HCT116 (cell line): ENCODE measurements around the gene MSTO1. TPM values are rescaled to one million over a fixed set of nuclear protein-coding genes. Genes with fewer than 3 reads are reported as not detected.
"Not testable (repeated sequence)": the region's sequence is repeated elsewhere in the genome, so short reads cannot be mapped to it uniquely, and the experiment has no call there.

Experiments used
- ATAC-seq: fragments of 200-7000 bp; cut with Tn5 transposase; 2 replicates; pipeline ENCODE4 v1.9.1; 2020; ENCODE audit warnings: mild to moderate bottlenecking, moderate library complexity
- BruUV-seq: library from RNA; stranded (reverse); fragments of 400-500 nt; replicated peaks from 2 replicates; lab custom pipeline; 2021; lab: Mats Ljungman, UMichigan
- CTCF ChIA-PET: fragments of 300-600 bp; sonication (Branson Sonifier 250); formaldehyde crosslinking; loops from one replicate; lab custom pipeline; 2021; ENCODE audit warnings: antibody characterized with exemption; lab: Charles Lee
- POLR2A ChIA-PET: fragments of 300-600, 350-600 bp; sonication (Branson Sonifier 250); formaldehyde crosslinking; loops from one replicate; lab custom pipeline; 2021; ENCODE audit warnings: antibody characterized with exemption; lab: Charles Lee
- RAD21 ChIA-PET, 2 experiments: fragments of 300-600 bp; sonication (Branson Sonifier 250); formaldehyde crosslinking; loops; one replicate each; lab custom pipeline; 2023; ENCODE audit warnings: low total read pairs in 2 of 2; ENCODE audit not compliant: uncharacterized antibody in 2 of 2, unreplicated experiment in 2 of 2, low non-redundant PET in 1 of 2; lab: Charles Lee
- DNase-seq: peaks from one replicate; pipeline ENCODE4 v3.0.0-alpha.2; 2010; ENCODE audit warnings: low read depth, low spot score
- H2AFZ ChIP-seq: fragments of 200-600 bp; shearing (Covaris generic), sonication (generic); 2 replicates; pipeline ENCODE4 v1.6.1; 2017; ENCODE audit warnings: low read depth, mixed run types, mixed read lengths, antibody characterized with exemption, low read length; ENCODE audit not compliant: poor library complexity, severe bottlenecking
- H3K27ac ChIP-seq: 2 replicates; pipeline ENCODE4 v1.5.1; 2012; ENCODE audit warnings: low read depth, low read length
- H3K27me3 ChIP-seq: fragments of 200-600 bp; sonication (generic); 2 replicates; pipeline ENCODE4 v1.6.1; 2016; ENCODE audit warnings: mixed run types, low read length, mixed read lengths; ENCODE audit not compliant: insufficient read depth
- H3K36me3 ChIP-seq, 2 experiments: fragments of 200-500 bp in 1 of 2; fragments of 200-600 bp in 1 of 2; sonication (Bioruptor generic) in 1 of 2; sonication (generic) in 1 of 2; 2 replicates each; pipeline versions ENCODE4 v1.5.1 to v1.6.1; 2014 to 2016; ENCODE audit warnings: low read length in 2 of 2, inconsistent platforms in 1 of 2, mixed read lengths in 1 of 2, mixed run types in 1 of 2; ENCODE audit not compliant: insufficient read depth in 2 of 2, control insufficient read depth in 1 of 2
- H3K4me1 ChIP-seq, 2 experiments: fragments of 200-600 bp in 1 of 2; sonication (generic) in 1 of 2; 2 replicates each; pipeline versions ENCODE4 v1.5.1 to v1.6.1; 2012 to 2017; ENCODE audit warnings: low read length in 2 of 2, inconsistent platforms in 1 of 2, mild to moderate bottlenecking in 1 of 2, mixed read lengths in 1 of 2, mixed run types in 1 of 2, moderate library complexity in 1 of 2; ENCODE audit not compliant: insufficient read depth in 2 of 2, control insufficient read depth in 1 of 2
- H3K4me2 ChIP-seq: fragments of 200-600 bp; sonication (generic); 2 replicates; pipeline ENCODE4 v1.6.1; 2017; ENCODE audit warnings: mixed run types, low read length, mixed read lengths
- H3K4me3 ChIP-seq, 2 experiments: fragments of 200-600 bp in 1 of 2; sonication (generic) in 1 of 2; replicated peaks in 1 of 2; 2 replicates each; pipeline ENCODE4 v1.5.1; 2011 to 2016; ENCODE audit warnings: low read length in 2 of 2, control low read depth in 1 of 2, low read depth in 1 of 2, mild to moderate bottlenecking in 1 of 2, mixed read lengths in 1 of 2, mixed run types in 1 of 2
- H3K79me2 ChIP-seq: fragments of 200-600 bp; sonication (generic); 2 replicates; pipeline ENCODE4 v1.6.1; 2017; ENCODE audit warnings: mild to moderate bottlenecking, mixed run types, low read length, moderate library complexity, mixed read lengths; ENCODE audit not compliant: insufficient read depth
- H3K9ac ChIP-seq: fragments of 200-600 bp; sonication (generic); 2 replicates; pipeline ENCODE4 v1.6.1; 2016; ENCODE audit warnings: low read length, mixed read lengths
- H3K9me2 ChIP-seq: fragments of 200-600 bp; sonication (generic), shearing (Covaris generic); 2 replicates; pipeline ENCODE4 v1.6.1; 2017; ENCODE audit warnings: mixed run types, mild to moderate bottlenecking, moderate library complexity; ENCODE audit not compliant: insufficient read depth
- H3K9me3 ChIP-seq, 2 experiments: fragments of 200-500 bp in 1 of 2; fragments of 200-600 bp in 1 of 2; sonication (Bioruptor generic) in 1 of 2; sonication (generic) in 1 of 2; 2 replicates each; pipeline ENCODE4 v1.6.1; 2014 to 2017; ENCODE audit warnings: low read length in 2 of 2, mixed read lengths in 2 of 2, inconsistent platforms in 1 of 2, low read depth in 1 of 2, mild to moderate bottlenecking in 1 of 2, mixed run types in 1 of 2, moderate library complexity in 1 of 2; ENCODE audit not compliant: control insufficient read depth in 1 of 2, insufficient read depth in 1 of 2
- H4K20me1 ChIP-seq: fragments of 200-600 bp; sonication (generic), shearing (Covaris generic); 2 replicates; pipeline ENCODE4 v1.6.1; 2017; ENCODE audit warnings: mixed run types, mild to moderate bottlenecking, moderate library complexity; ENCODE audit not compliant: insufficient read depth
- EGR1 ChIP-seq: IDR thresholded peaks from 2 replicates; pipeline ENCODE4 v1.6.1; 2012; ENCODE audit warnings: low read depth
- POLR2A ChIP-seq: IDR thresholded peaks from 2 replicates; pipeline ENCODE4 v1.7.0; 2011; ENCODE audit warnings: borderline replicate concordance; ENCODE audit not compliant: insufficient read depth, insufficient read length; ENCODE audit errors: extremely low read depth
- POLR2AphosphoS5 ChIP-seq: IDR thresholded peaks from 2 replicates; pipeline ENCODE4 v1.6.1; 2011; ENCODE audit warnings: mild to moderate bottlenecking, low read depth, low read length, moderate library complexity
- TCF7L2 ChIP-seq: IDR thresholded peaks from 2 replicates; pipeline ENCODE4 v1.7.0; 2011; ENCODE audit warnings: borderline replicate concordance, inconsistent platforms; ENCODE audit not compliant: insufficient read depth, insufficient read length; ENCODE audit errors: extremely low read depth
- YY1 ChIP-seq: IDR thresholded peaks from 2 replicates; pipeline ENCODE4 v1.6.1; 2011; ENCODE audit warnings: low read length, low read depth, moderate library complexity, mild to moderate bottlenecking; ENCODE audit not compliant: insufficient replicate concordance; ENCODE audit errors: extremely low read depth
- intact Hi-C: fragments of 100-400 bp; cut with micrococcal nuclease; formaldehyde crosslinking; loops from 2 replicates; pipeline ENCODE4 v1.10.0; 2022
- total RNA-seq: library from RNA; stranded (reverse); gene quantifications from one replicate; pipeline ENCODE4 v1.2.1, GENCODE V29; 2021; ENCODE audit not compliant: unreplicated experiment
- TF ChIP-seq, protein P1 (sequence below): IDR thresholded peaks from 2 replicates; pipeline ENCODE4 v1.6.1; 2012

Gene MSTO1
- total RNA-seq, 1 experiment from 2014 or later: 56.4 TPM

DNA sequence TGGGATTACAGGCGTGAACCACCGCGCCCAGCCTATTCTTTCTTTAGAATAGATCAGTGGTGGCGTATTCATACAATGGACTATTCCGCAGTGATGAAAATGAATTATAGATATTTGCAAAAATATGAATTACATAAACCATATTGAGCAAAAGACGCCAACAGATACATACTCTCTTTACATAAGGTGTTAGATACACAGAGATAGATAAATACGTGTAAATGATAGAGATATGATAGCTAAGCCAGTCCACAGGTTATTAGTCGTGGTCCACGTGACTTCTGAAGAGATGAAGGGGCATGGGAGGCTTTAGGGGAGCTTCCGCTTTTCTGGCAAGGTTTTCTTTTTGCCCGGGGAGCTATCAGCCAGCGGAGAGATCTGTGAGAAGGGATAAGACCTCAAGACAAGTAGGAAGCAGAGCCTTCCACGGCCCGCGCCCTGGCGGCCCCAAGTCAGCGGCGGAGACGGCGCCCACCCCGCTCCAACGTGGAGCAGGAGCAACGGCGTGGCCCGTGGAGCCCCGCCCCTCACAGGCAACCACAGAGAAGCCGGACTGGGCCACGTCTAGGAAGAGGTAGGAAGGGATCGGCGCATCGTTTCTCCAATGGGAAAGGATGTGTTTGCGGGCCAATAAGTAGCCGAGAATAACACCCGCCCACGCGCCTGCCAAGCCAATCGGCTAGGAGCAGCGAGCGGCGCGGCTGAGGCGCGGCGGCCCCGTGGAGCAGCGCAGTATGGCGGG is at the start of gene MSTO1 (continued):
- peak; percentile 84 for TF ChIP-seq POLR2AphosphoS5
- TF ChIP-seq POLR2A: peak; percentile 73
- TF ChIP-seq, protein P1, sequence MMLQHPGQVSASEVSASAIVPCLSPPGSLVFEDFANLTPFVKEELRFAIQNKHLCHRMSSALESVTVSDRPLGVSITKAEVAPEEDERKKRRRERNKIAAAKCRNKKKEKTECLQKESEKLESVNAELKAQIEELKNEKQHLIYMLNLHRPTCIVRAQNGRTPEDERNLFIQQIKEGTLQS: no peak
- no peak for TF ChIP-seq YY1
- peak; percentile 36 for TF ChIP-seq TCF7L2

DNA sequence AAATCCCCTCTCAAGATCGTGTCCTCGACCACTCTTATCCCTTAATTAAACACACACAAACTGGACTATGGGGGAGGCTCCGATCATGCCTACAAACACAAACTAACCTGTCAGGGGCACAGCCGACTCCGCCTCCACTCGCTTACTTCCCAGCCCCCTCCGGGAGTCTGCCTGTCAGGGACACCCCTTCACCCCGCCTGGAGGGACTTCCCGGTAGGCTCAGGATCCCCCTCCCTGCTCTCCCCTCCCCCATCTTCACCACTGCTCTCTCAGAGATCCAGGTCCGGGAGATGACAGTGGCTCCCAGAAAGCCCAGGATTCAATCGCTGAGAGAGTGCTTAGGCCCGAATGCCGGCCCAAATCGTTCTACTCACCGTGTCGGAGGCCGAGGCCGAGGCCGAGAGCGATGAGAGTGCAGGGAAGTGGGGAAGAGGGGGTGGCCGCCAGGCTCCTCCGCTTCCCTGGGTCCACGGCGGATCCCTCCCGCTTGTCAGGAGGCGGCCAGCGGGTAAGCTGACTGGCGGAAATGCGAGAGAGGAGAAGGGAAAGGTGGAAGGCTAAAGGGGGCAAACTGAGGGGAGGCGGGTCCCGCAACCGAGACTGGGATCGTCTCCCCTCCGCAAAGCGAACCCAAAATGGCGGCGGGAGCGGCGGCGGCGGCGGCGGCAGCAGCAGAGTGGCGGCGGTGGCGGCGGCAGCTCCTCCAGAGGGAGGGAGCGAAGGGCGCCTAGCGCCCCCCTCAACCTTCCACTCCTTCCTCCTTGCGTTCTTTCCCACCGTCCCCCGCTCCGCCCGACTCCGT is 48.0 kb upstream of the MSTO1 start:
- intact Hi-C loops, BruUV-seq, H2AFZ ChIP-seq, DNase-seq, H3K27me3 ChIP-seq, POLR2A ChIA-PET, H3K36me3 ChIP-seq, H4K20me1 ChIP-seq, H3K9me2 ChIP-seq, H3K9me3 ChIP-seq, RAD21 ChIA-PET, CTCF ChIA-PET, H3K4me1 ChIP-seq: not testable (repeated sequence)
- H3K4me3 ChIP-seq: peak overlapping the region; percentile 76 to 94
- peak overlapping the region; percentile 85 for H3K4me2 ChIP-seq
- peak overlapping the region; percentile 98 for H3K27ac ChIP-seq
- peak overlapping the region; percentile 94 for H3K9ac ChIP-seq
- H3K79me2 ChIP-seq: peaks cover 86% of the 10 kb centered on the region
- TF ChIP-seq EGR1: 0 out of 2 replicates have a peak, but pooled peaks have one; percentile 28
- peak; percentile 87 for TF ChIP-seq YY1
- ATAC-seq: peak; percentile 41
